ENCODE results near the gene STARD13. TPM values are rescaled to one million over a fixed set of nuclear protein-coding genes. Genes with fewer than 3 reads are reported as not detected.

STARD13 gene
- total RNA-seq, 1 donor from 2014 or later, result 2.0 TPM

GRCh38 chr13:33277946-33278345 is 7.6 kb downstream of the STARD13 start:
- Mint-ChIP-seq H3K4me1 (peaks cover 3% of the 10 kb centered on the region), H3K36me3 (no peaks in the 10 kb centered on the region), H3K4me3 (no peak overlapping the region), H3K27ac (no peak overlapping the region), H3K27me3 (ENCODE audit: insufficient read depth, low read depth) (no peaks in the 10 kb centered on the region), H3K9me3 (no peaks in the 10 kb centered on the region)
- H3K79me2 ChIP-seq (ENCODE audit: low read depth), result no peaks in the 10 kb centered on the region
- TF ChIP-seq EZH2phosphoT487 (IDR thresholded peaks at IDR 0.05) (no peak), EZH2 (IDR thresholded peaks at IDR 0.05) (no peak), CTCF (IDR thresholded peaks at IDR 0.05) (no peak)
- H3K9ac ChIP-seq, result no peak overlapping the region
- H4K20me1 ChIP-seq (ENCODE audit: low read depth), result no peaks in the 10 kb centered on the region
- H3K9me3 ChIP-seq (ENCODE audit: low read depth), result no peaks in the 10 kb centered on the region
- H3K4me1 ChIP-seq, result no peaks in the 10 kb centered on the region
- H3K4me2 ChIP-seq, result no peak overlapping the region
- no peak overlapping the region for H2AFZ ChIP-seq (replicated peaks)
- H3F3A ChIP-seq (ENCODE audit: low read depth), result no peaks in the 10 kb centered on the region
- no peaks in the 10 kb centered on the region for H3K27me3 ChIP-seq
- H3K4me3 ChIP-seq, result no peak overlapping the region
- H3K27ac ChIP-seq, result no peak overlapping the region
- no peak for DNase-seq (ENCODE audit: low spot score)
- no peaks in the 10 kb centered on the region for H3K36me3 ChIP-seq

- Histone ChIP-seq H3F3A (ENCODE audit: low read depth) (no peaks in the 10 kb centered on the region), H3K79me2 (ENCODE audit: low read depth) (no peaks in the 10 kb centered on the region), H4K20me1 (ENCODE audit: low read depth) (no peaks in the 10 kb centered on the region), H2AFZ (replicated peaks) (no peak overlapping the region), H3K27me3 (no peaks in the 10 kb centered on the region), H3K4me3 (no peak overlapping the region), H3K9me3 (ENCODE audit: low read depth) (no peaks in the 10 kb centered on the region), H3K27ac (no peak overlapping the region), H3K36me3 (no peaks in the 10 kb centered on the region), H3K4me2 (no peak overlapping the region), H3K4me1 (no peaks in the 10 kb centered on the region), H3K9ac (no peak overlapping the region)
- Mint-ChIP-seq H3K4me1 (peaks cover 3% of the 10 kb centered on the region), H3K9me3 (no peaks in the 10 kb centered on the region), H3K27ac (no peak overlapping the region), H3K36me3 (no peaks in the 10 kb centered on the region), H3K27me3 (ENCODE audit: insufficient read depth, low read depth) (no peaks in the 10 kb centered on the region), H3K4me3 (no peak overlapping the region)
- no peak for TF ChIP-seq EZH2 (IDR thresholded peaks at IDR 0.05)
- no peak for TF ChIP-seq EZH2phosphoT487 (IDR thresholded peaks at IDR 0.05)
- no peak for TF ChIP-seq CTCF (IDR thresholded peaks at IDR 0.05)
- no peak for DNase-seq (ENCODE audit: low spot score)
These were observed 8.4 kb downstream of the STARD13 start for GRCh38 chr13:33277037-33277740.

GRCh38 chr13:33276570-33276969 is 9.0 kb downstream of the STARD13 start:
- no peak overlapping the region for H3K27ac Mint-ChIP-seq
- Histone ChIP-seq H3K9ac (no peak overlapping the region), H2AFZ (replicated peaks) (no peak overlapping the region), H3F3A (ENCODE audit: low read depth) (no peaks in the 10 kb centered on the region), H4K20me1 (ENCODE audit: low read depth) (no peaks in the 10 kb centered on the region), H3K36me3 (no peaks in the 10 kb centered on the region), H3K27ac (no peak overlapping the region), H3K27me3 (no peaks in the 10 kb centered on the region), H3K4me1 (no peaks in the 10 kb centered on the region), H3K4me3 (no peak overlapping the region), H3K79me2 (ENCODE audit: low read depth) (no peaks in the 10 kb centered on the region), H3K4me2 (no peak overlapping the region), H3K9me3 (ENCODE audit: low read depth) (no peaks in the 10 kb centered on the region)
- TF ChIP-seq EZH2 (IDR thresholded peaks at IDR 0.05) (no peak), CTCF (IDR thresholded peaks at IDR 0.05) (no peak), EZH2phosphoT487 (IDR thresholded peaks at IDR 0.05) (no peak)
- H3K9me3 Mint-ChIP-seq, result no peaks in the 10 kb centered on the region
- no peaks in the 10 kb centered on the region for H3K27me3 Mint-ChIP-seq (ENCODE audit: insufficient read depth, low read depth)
- H3K4me3 Mint-ChIP-seq, result no peak overlapping the region
- DNase-seq (ENCODE audit: low spot score), result no peak
- H3K36me3 Mint-ChIP-seq, result no peaks in the 10 kb centered on the region
- no peaks in the 10 kb centered on the region for H3K4me1 Mint-ChIP-seq
